ENCODE results near the gene SLC4A3.

Gene SLC4A3

GRCh38 chr2:219634171-219634940, 6.9 kb downstream of the SLC4A3 start:
- no peak for DNase-seq

GRCh38 chr2:219634951-219635751, 7.7 kb downstream of the SLC4A3 start:
- no peak for DNase-seq

- DNase-seq: no peak
Measured at GRCh38 chr2:219636144-219636915, 8.9 kb downstream of the SLC4A3 start.

DNA sequence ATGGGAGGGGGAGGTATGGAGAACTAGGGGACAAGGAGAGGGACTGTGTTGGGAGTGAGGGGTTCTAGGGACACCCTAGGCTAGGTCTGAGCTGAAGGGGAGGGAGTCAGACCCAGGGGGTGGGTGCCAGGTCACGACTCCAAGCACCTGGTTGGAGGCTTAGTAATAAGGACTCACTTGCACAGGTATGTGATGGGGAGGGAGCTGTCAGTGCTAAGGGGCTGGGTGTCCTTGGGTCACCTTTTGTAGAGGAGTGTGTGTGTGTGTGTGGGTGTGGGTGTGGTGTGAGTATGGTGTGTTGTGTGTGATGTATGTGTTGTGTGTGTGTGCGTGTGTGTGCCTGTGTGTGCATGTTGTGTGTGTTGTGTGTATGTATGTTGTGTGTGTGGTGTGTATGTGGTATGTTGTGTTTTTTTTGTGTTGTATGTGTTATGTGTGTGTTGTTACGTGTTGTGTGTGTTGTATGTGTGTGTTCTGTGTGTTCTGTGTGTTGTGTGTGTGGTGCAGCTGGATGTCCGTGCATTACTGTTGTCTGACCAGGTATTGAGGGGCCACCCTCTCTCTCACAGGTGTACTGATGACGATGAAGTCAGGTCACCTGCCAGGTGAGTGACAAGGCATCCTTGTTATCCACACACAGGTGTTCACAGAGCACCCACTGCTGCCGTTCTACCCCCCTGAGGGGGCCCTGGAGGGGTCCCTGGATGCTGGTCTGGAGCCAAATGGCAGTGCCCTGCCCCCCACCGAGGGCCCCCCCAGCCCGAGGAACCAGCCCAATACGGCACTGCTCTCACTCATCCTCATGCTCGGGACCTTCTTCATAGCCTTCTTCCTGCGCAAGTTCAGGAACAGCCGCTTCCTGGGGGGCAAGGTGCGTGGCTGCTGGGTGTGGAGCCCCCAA, 9.8 kb downstream of the SLC4A3 start:
- DNase-seq: no peak

DNA sequence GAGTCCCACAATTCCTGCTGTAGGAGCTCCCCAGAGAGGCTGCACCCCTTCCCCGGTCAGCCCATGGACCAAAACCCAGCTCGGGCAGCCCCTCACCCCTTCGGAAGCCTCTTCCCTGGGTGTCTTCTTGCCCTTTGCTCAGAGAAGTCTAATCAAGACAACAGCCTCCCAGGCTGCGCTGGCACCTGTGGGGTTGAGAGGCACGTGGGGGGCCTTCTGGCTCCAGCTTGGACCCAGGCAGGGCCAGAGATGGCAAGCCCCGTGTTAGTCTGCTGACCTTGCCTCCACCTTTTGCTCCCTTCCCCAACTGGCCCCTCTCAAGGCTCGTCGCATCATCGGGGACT, 10.4 kb downstream of the SLC4A3 start:
- no peak for DNase-seq

- DNase-seq: no peak
Measured at GRCh38 chr2:219638217-219638947, 11.0 kb downstream of the SLC4A3 start.

GRCh38 chr2:219638948-219639755, 11.7 kb downstream of the SLC4A3 start:
- no peak for DNase-seq

DNA sequence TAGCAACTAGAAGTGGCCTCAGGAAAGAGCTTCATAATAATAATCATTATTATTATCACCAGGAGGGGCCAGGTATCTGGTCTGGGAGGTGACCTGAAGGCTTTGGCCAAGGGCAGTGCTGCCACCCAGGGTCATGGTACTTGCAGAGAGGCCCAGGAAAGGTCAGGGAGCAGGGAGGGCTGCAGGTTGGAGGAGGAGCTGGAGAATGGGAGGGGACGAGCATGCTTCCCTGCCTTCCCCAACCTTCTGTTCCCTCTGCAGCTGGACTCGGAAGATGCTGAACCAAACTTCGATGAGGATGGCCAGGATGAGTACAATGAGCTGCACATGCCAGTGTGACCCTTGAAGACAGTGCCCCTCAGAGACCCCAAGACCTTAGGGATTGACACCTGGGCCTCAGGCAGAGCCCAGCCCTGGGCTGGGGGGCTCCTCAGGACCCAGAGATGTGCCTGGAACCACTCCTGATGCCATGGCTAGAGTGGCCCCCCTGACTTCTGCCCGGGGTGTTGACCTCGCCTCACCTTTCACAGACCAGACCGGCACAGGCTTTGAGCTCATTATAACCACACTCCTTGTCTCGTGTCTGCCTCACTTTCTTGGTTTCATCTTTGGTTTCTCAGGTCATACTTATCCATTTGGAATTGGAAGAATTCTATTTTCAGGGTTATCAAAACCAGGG, 14.1 kb downstream of the SLC4A3 start:
- DNase-seq: no peak

DNA sequence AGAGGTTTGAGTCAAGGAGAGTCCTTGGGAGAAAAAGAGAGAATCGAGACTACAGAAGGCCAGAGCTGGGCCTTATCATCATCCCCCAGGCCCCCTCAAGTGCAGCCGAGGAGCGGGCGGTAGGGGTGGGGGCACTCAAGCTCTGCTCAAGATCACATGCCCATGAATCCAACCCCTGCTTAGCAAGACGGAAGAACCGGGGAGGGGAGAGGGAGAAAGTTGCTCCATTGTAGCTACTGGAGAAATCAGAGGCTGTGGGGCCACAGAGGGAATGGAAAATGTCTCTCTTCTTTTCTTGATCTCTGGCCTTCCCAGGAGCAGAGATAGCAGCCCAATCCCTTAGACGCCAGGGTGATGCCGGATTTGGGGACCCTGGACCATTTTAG, 14.6 kb downstream of the SLC4A3 start:
- DNase-seq: no peak

- DNase-seq: peak; percentile 71
Measured at GRCh38 chr2:219642465-219643083, 15.1 kb downstream of the SLC4A3 start.

DNA sequence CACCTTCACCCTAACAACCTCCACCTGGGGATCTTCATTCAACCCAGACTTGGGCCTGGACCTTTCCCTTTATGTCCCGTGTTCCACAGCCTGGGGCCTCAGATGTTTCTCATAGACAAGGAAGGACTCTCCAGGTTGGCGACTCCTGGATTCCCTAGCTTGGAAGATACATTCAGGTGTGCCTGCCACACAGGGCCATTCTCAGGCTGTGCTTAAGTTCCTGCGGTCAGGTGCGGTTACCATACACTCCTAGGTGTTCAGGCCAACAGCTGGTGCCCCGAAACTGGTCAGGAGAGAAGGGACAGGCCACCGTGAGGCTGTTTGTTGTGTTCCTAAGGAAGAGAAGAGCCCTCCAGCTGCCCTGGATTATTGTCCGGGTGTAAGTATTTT, 15.6 kb downstream of the SLC4A3 start:
- DNase-seq: no peak

- DNase-seq: no peak
Measured at GRCh38 chr2:219643788-219644398, 16.5 kb downstream of the SLC4A3 start.

DNA sequence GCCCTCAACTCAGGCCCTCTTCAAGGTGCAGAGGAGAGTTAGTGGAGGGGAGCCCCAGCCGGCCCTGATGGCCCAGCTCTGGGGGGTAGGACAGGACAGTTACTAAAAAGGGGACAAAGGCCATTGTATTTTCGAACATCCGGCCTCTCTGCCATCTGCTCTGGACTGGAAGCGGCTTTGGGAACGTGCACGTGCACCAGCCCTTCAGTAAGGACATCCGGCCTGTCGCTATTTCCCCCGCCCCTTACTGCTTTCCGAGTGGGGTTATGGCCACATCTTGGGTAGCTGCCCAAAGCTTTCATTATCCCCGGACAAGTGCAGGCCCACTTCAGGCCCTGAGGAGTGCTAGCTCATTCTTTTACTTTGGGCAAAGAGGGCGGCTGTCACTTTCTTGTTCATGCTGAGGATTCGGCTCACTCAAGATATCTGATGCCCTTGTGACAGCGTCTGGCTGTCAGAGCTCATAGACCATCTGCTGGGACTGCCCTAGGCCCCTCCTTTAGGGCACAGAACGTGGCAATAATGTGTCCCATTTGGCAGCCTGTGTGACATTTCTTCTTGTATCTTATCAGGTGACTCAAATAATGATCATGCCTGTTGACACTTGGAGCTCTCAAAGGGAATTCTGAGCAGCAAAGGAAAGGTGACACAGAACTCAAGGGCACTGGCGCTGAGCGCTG, 17.5 kb downstream of the SLC4A3 start:
- DNase-seq: no peak

GRCh38 chr2:219645631-219646527, 18.4 kb downstream of the SLC4A3 start:
- no peak for DNase-seq

GRCh38 chr2:219648176-219648575, 20.7 kb downstream of the SLC4A3 start:
- DNase-seq: no peak

DNA sequence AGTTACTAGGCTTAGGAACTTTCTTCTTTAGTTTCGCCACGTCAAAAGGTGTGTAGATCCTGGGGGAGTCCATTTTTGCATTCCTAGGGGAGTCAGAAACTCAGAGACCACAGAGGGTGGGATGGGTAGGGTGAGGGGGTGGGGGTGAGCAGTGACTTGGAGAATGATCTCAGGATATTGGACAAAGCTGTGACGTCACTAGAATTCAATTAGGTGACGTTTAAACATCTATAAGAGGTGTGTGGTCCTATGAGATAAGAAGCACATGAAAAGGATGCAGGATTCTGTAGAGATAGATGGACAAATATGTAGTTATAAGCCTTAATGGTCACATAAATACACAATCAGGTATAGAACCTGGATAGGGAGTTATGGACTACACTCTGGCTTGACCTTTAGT, 21.5 kb downstream of the SLC4A3 start:
- no peak for DNase-seq

GRCh38 chr2:219650426-219651248, 23.2 kb downstream of the SLC4A3 start:
- no peak for DNase-seq
